SK-N-DZ (cell line): Measurements from ENCODE around the gene ATG2A.

ENCODE experiments used
- DNase-seq: peaks from one replicate; pipeline ENCODE4 v3.0.0-alpha.2; 2015; ENCODE audit warnings: low spot score

The ATG2A gene

DNA sequence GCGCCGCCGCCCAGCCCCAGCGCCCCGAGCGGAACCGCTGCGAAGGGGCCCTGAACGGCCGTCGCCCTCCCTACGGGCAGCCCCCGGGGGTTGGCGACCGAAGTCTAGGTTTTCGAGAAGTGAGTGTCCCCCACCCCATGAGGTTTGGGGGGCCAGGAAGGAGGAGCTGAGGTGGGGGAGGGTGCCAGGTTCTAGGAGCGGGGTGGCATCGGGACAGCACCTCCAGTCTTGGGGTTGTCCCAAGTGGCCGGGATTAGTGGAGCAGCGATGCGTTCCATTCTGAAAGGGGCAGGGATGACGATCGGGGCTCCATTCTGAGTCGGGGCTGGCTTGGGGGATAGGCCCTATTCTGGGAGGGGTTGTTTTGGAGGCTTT, 7.9 kb upstream of the ATG2A start:
- no peak for DNase-seq

DNA sequence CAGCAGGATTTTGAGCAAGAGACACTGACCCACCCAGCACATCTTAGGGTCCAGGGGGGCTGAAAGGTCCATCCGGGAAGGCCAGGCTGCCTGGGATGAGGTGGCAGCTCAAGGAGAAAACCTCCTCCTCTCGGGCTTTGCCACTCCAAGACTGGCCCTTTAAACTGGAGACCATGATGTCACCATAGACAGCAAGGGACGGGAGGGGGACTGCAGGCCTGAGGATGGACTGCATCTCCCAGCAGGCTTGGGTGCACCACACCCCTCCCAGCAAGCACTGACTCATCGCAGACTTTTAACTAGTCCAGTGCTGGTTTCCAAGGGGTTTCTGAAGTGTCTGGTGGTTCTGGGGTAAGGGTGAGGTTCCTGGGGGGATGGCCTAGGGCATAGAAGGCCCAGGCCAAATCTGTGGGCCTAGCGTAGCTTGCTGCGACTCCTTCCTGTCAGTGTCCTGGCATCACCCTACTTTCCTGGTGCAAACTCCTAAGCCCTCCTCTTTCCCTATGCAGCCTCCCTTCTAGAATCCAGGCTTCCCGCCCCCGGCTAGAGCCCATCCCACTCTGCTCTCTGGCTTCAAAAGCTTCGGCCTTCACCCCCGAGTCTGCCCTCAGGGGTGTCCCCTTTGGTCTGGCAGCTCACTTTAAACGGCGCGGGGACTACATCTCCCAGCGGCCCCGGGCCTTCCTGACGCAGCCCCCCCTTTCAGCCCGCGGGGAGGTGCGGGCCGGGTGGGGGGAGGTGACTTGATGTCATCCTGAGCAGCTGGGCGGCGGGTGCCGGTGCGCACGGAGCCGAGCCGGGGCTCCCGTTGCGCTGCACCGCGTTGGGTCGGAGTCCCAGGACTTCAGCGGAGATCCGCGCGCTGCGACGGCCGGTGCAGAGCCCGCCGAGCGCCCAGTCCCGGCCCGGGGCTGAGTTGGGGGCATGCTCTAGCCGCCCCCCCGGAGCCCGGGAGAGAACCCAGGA, 7.2 kb upstream of the ATG2A start, which contains the start of gene PPP2R5B:
PPP2R5B (plus strand) TSS at position 746 of the 966 bp plus-strand sequence. CDS start 1,046 bp downstream, outside the sequence.
- peak; percentile 91 for DNase-seq

DNA sequence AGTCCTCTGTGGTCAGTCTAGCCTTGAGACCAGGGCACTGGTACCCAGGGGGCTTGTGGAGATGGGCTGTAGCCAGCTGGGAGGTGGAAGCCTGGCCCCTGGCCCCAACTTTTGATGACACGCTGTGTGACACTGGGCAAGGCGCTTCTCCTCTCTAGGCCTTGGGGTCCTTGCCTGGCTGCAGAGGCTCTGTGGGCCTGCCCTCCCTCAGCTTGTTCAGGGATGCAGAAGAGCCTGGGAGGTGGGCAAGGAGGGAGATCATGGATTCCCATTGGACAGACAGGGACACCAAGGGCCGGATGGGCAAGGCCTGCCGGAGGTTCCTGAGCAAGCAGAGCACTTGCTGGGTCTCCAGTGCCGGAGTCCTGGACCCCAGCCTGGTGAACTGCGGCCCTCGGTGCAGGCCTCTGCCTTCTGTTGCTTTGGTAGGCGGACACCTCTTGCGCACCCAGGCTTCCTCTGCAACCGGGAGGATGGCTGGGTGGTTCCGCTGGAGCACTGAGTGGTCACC, 6.2 kb upstream of the ATG2A start:
- DNase-seq, result no peak

DNA sequence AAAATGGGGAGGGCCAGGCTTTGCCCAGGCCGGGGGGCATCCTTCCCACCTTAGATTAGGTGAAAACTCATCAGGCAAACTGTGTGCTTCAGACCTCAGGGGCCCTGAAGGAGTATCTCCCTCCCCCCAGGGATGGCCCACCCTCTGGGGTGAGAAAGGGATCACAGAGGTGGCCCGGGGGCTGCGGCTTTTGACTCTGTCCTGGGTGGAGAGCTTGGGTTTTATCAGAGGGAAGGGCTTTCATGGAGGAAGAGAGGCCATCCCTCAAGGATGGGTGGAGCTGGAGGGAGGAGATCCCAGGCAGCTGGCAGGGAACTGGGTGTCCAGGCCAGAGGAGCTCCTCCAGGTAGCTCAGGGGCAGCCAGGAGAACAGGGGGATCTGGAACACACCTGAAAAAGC, 4.4 kb upstream of the ATG2A start:
- no peak for DNase-seq

DNA sequence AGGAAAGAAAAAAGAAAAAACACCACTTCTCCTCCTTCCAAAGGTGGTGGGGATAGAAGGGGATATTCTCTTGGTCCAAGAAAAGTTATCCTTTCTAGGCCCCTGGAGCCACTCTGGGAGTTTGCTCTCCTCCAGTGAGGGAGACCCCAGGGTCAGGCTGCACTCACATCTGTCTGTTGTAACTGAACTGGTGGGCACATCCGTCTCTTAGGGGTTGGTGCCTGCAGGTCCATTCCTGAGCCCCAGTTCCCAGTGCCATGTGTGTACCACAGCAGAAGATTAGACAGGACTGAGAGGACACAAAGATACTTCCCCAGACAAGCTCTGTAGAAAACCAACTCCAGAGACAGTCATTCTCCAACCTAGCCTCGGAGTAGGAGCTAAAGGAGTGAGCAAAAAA, 3.1 kb upstream of the ATG2A start:
- DNase-seq, result no peak

DNA sequence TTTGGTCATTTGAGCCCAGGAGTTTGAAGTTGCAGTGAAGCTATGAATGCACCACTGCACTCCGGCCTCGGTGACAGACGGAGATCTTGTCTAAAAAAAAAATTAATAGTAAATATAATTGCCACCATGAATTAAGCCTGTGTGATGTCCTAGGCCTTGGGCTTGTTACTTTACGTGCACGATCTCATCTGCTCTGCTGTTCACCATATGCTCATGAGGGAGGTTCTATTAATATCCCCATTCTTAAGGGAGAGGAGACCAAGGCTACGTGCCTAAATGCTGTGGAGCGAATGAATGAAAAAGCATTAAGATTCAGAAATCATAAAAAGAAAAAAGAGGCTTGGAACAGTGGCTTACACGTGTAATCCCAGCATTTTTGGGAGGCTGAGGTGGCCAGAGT, 2.6 kb upstream of the ATG2A start:
- no peak for DNase-seq

DNA sequence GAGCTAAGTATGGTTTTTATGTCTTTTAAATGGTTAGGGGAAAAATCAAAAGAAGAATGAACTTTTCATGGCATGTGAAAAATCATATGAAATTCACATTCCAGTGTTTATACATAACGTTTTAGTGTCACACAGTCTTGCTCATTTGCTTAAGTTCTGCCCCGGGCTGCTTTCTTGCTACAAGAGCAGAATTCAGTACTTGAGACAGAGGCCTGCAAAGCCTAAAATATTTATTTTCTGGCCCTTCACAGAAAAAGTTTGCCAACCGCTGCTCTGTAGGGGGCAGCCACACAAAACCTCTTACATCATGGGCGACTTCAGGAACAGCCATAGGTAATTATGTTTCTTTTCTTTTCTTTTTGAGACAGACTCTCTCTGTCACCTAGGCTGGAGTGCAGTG, 1.0 kb upstream of the ATG2A start:
- DNase-seq, result no peak

DNA sequence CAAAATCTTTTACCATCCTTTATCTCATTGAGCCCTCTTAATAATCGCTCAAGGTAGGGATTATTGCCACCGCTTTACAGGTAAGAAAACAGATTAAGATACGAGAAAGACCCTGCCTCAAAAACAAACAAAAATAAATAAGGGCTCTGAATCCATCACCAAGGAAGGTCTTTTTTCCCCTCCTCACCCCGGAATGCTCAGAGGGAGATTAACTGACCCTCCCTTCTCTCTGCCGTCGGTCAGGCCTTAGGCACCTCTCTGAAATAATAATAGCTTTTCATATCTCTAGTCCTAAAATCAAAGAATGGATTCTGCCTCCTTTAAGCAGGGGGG, 620 bp upstream of the ATG2A start:
- no peak for DNase-seq

DNA sequence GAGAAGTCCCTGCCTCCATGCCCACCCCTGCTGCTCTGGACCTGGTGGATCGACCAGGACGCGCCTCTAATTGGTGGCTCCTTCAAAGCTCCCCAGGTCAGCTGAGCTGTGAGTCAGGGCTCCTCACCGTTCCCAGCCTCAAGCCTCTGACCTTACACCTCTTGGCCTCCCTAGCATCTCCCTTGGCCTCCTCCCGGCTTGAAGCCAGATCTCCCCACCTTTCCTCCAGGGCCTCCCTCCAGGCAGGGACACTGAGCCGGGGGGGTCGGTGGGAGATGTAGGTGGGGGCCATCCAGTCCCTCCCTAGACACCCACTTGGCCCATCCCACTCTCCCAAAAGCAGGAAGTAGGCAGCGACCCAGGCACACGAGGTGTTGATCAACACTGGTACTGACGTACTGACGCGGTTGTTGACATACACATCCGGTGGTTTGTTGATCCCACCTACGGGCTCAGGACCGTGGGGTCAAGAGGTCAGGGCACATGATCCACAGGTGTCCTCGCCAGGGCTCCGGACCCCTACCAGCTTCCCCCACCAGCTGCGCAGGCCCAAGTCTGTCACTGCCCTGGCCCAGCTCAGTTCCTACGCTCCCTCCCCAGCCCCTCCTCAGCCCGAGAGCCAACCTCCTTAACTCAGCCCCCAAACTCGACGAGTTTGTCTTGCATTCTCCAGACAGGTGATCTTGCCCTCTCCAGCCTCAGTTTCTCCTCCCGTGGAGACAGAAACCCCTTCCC, 802 bp downstream of the ATG2A start:
- no peak for DNase-seq

DNA sequence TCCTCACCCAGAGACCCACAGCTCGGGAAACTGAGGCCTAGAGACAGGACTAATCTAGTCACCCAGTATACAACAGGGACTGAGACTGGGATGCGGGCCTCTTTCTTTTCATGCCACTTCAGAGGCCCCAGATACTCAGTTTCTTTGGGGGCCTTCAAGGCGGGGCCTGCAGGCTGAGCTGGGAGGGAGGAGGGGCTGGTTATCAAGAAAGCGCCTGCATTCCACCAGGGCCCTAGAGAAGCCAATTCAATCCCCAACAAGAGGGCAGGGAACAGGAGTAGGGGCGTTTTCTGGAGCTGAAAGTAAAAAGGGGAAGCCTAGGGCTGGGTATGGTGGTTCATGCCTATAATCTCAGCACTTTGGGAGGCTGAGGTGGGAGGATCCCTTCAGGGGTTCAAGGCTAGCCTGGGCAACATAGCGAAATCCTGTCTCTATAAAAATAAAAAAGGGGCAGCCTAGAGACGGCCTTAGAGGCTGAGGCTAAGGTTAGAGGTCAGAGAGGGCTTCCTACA, 1.6 kb downstream of the ATG2A start:
- DNase-seq, result no peak

DNA sequence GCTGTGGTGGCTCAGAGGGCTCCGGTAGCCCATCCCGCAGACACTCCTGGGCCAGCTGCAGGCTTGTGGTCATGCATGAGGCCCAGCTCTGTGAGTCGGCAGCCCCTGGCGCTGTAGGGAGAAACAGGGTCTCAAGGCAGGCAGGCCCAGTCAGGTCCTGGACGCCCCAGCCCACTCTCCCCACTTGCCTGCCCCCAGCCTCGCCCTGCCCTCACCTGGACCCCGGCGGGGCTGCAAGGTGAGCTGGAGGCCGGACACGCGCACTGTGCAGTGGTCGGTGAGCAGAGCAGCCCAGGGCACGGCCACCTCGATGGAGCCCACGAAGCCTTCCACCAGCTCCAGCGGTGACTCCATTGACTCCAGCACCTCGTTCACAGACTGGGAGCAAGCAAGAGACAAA, 2.9 kb downstream of the ATG2A start:
- no peak for DNase-seq

DNA sequence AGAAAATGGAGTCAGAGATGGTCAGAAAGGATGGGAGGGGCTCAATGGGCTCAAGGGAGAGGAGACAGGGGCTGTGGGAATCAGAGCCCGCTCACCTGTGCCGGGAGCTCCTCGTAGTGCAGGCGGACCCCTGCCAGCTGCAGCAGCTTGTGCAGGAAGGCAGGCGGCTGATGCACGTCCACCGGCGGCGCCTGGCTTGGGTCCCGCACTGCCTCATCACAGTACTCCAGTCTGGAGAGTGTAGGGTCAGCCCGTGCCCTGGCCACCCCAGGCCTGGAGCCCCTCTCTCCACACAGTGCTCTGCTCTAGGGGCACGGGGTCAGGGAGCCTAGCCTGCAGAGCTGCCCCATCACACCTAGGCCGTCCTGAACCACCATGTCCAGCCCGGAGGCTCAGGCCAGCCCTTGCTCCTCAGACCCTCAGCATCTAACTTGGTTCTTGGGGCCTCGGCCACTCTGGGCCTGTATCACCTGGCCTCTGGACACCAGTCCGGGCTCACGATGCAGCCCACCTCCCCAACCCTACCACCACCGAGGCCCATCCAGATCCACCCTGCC, 3.8 kb downstream of the ATG2A start:
- DNase-seq, result no peak

DNA sequence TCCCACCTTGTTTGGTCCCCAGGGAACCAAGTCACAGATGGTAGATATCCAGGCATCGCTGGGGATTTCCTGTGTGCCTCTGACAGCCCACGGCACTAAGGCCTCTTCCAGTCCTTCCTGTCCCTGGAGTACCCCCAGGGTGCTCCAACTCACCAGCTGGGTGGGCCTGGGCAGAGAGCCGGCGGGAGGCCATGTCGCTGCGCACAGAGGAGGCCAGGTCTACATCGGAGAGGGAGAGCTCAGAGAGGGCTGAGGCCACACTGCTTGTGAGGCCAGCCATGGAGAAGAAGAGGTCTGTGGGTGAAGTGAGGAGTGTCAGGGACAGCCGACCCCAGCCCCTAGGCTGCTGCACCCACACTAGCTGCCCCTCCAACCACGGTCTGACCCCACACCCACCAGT, 5.3 kb downstream of the ATG2A start:
- DNase-seq, result no peak

DNA sequence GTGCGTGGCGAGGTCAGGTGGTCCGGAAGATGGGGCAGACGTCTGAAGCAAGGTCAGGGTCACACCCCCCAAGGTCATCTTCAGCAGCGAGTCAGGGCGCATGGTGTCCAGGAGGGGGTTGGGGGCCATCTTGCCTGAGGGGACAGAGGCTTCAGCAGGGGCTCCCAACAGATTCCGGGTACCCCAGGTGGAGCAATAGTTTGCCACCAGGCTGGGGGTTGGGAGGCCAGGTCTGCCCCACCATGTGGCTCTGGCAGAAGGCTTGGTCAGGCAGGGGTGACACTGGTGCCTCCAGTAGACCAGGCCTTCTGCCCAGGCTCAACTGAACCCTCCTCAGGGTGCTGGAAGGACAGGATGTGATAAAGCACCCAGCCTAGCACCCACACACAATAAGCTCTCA, 5.9 kb downstream of the ATG2A start:
- no peak for DNase-seq

DNA sequence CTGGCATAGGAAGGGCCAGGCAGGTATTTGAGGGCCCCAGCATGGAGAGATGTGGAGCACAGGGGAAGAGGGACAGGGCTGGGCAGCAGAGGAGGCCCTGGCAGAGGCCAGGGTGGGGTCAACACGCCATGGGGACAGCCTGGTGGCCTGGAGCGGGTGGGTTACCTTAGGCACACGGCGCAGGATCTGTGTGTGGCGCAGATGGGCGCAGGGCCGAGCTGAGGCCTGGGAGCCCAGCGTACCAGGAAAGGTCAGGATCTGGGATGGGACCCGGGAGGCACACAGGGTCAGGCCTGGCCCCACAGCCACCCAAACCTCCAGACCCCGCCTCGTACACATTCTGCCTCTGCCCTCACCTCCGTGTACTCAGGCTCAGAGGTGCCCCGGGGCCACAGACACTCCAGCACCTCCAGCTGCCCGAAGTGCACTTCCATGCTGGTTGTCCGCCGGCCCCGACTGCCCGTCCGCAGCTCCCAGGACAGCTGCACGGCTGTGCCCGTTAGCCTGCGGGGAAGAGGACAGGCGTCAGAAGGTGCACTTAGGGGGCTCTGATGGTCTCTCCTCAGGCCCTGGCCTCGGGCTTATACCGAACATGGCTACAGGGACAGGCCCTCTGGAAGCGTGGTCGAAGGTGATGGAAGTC, 6.4 kb downstream of the ATG2A start:
- DNase-seq, result no peak

DNA sequence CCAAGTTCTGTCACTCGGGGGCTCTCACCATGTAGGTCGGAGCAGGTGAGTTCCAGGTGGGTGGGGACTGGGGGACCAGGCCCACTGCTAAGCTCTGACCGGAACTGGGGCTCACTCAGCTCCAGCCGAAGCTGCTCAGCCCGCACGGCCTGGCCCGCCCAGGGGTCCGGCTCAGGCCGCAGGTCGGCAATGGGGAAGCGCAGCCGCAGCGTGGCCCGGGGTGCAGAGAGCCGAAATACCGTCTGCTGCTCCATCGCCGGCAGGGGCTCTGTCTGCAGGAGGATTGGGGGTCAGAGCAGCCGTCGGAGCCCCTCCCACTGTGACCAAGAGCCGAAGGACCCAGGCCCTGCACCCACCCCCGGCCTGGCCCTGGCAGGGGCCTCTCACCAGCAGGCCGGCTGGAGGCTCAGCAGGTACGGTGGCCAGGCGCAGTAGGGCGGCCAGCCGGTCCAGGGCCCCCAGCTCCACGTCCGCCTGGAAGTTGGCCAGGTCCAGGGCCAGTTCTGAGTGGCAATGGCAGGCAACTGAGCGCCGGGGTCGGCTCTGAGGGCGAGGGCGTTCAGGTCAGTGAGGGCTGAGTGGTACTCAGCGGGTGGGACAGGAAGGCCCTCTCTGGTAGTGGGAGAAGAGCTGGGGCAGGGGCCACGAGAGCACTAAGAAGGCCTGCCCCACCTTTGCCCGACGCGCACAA, 7.2 kb downstream of the ATG2A start:
- DNase-seq, result no peak

DNA sequence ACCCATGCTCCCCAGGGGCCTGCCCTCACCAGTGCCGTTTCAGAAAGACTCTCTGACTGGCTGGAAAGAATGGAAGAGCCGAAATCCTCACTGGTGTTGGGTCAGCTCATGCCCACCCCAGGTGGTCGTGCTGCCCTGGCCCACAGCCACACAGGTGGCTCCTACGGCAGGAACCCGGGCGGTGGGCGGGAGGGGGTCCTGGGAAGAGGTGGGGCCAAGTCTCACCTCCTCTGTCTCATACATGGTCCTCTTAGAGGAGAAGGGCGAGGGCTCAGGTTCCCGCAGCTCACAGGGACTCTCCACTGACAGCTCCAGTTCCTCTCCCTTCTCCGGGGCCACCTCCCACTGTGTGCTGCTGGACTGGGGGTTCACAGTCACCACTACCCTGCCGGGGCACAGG, 8.2 kb downstream of the ATG2A start:
- no peak for DNase-seq

DNA sequence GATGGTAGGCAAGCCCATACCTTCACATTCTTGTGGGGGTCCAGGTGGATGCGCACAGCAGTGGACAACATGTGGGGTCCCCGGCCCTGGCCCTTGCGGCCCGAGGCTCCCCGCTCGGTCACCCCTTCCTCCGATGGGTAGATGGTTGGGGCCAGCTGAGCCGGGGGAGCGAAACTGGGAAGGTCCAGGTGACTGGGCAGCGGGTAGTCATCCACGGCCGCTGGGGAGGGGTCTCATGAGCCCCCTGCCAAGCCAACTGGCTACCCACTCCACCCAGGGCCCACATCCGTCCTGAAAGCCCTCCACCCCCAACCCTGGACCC, 10.7 kb downstream of the ATG2A start:
- DNase-seq, result no peak

DNA sequence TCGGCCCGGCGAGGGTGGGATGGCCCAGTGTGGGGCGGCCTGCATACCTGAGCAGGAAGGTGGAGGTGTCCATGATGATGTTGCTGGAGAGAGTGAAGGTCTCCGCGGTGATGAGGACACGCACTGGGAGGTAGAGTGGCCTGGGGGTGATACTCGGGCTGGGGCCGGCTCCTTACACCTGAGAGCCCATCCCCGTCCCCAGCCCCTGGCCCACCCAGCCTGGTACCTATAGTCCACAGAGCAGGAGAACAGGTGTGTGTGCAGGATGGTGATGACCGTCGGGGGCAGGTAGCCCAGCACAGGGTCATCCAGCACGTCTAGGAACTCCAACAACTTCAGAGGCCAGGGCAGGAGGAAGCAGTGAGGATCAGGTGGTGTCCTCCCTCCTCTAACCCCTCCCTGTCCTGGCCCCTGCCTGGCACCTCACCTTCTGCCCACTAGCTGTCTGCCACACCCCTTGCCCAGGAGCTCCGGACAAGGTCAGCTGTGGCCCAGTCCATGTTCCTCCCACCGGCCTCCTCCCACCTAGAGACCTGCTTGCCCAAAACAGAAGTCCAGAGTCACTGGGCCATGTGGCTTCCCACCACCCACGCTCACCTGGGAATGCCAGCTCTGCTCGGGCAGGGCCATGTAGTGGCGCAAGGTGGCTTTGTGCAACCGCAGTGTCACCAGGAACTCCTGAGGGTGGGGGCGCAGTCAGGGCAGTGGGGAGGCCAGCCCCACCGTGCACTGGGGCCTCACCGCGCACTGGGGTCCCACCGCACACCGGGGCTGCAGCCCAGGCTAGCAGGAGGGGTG, 11.3 kb downstream of the ATG2A start:
- DNase-seq, result no peak

DNA sequence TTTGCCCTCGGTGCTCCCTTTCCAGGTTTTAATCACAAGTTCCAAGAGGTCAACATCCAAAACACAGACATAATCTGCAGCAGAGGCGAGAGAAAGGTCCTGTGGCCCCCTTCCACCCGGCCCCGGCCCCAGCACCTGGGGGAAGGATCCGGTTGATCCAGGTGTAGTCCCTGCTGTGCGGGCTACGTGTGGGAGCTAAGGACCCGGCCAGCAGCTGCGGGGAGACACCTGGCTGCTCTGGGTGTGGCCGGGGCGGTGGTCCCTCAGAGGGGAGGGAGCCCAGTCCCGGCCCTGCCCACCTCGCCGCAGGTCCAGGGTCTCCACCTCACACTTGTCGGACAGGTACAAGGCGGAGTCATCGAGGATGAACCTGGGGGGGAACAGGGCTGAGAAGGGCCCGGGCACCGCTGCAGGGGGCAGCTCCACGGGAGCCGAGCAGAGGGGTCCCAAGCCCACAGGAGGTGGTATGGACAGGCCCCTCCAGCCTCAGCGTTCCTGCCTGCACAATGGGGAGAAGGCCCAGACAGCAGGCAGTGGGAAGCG, 13.6 kb downstream of the ATG2A start:
- DNase-seq, result no peak
